HG02610 (cell line): Measurements from ENCODE around the gene PSMC2.

ENCODE experiments used
- ATAC-seq: cut with Tn5 transposase; IDR thresholded peaks from one replicate; pipeline ENCODE4 v1.9.1; 2021; ENCODE audit warnings: mild to moderate bottlenecking, moderate library complexity; ENCODE audit not compliant: unreplicated experiment

Gene PSMC2

GRCh38 chr7:103347507-103348267, at the start of gene PSMC2:
Gene PSMC2, plus strand, starts transcription at chr7:103347643. Its CDS starts 69 bp downstream, at chr7:103347712.
- peak; percentile 62 for ATAC-seq

GRCh38 chr7:103297837-103298179, 49.6 kb upstream of the PSMC2 start:
- ATAC-seq, result no peak

GRCh38 chr7:103299660-103300059, 47.8 kb upstream of the PSMC2 start:
- ATAC-seq, result no peak

- no peak for ATAC-seq
These were observed 46.0 kb upstream of the PSMC2 start for GRCh38 chr7:103301441-103301840.

- no peak for ATAC-seq
These were observed 39.8 kb upstream of the PSMC2 start for GRCh38 chr7:103307503-103308231.

GRCh38 chr7:103314852-103315251, 32.6 kb upstream of the PSMC2 start:
- no peak for ATAC-seq

GRCh38 chr7:103316380-103316941, 31.0 kb upstream of the PSMC2 start:
- no peak for ATAC-seq

GRCh38 chr7:103317009-103317408, 30.4 kb upstream of the PSMC2 start:
- ATAC-seq, result no peak

- ATAC-seq, result no peak
These were observed 21.7 kb upstream of the PSMC2 start for GRCh38 chr7:103325744-103326143.

GRCh38 chr7:103336761-103337160, 10.7 kb upstream of the PSMC2 start:
- no peak for ATAC-seq

GRCh38 chr7:103338864-103339263, 8.6 kb upstream of the PSMC2 start:
- ATAC-seq, result no peak

- ATAC-seq, result no peak
These were observed 6.0 kb upstream of the PSMC2 start for GRCh38 chr7:103341466-103341865.

GRCh38 chr7:103343332-103343731, 4.1 kb upstream of the PSMC2 start:
- no peak for ATAC-seq

- ATAC-seq, result no peak
These were observed 3.5 kb upstream of the PSMC2 start for GRCh38 chr7:103343758-103344452.

- peak; percentile 83 for ATAC-seq
These were observed 2.8 kb upstream of the PSMC2 start, which contains the start of gene DNAJC2 for GRCh38 chr7:103344453-103345149. Gene DNAJC2, minus strand, starts transcription at chr7:103344767. Its CDS starts 145 bp downstream, at chr7:103344622.

GRCh38 chr7:103346396-103346795, 1.0 kb upstream of the PSMC2 start:
- no peak for ATAC-seq

GRCh38 chr7:103348452-103348851, 1.0 kb downstream of the PSMC2 start:
- no peak for ATAC-seq

GRCh38 chr7:103348959-103349358, 1.5 kb downstream of the PSMC2 start:
- ATAC-seq, result no peak

- no peak for ATAC-seq
These were observed 2.4 kb downstream of the PSMC2 start for GRCh38 chr7:103349805-103350204.

- no peak for ATAC-seq
These were observed 22.0 kb downstream of the PSMC2 start for GRCh38 chr7:103369432-103369831.
